MCF 10A (cell line): Measurements from ENCODE around the gene CPVL. TPM values are rescaled to one million over a fixed set of nuclear protein-coding genes. Genes with fewer than 3 reads are reported as not detected.

Experiments used
- BruUV-seq: library from RNA; stranded (reverse); fragments of 400-500 nt; replicated peaks from 2 replicates; lab custom pipeline; 2021; lab: Mats Ljungman, UMichigan
- CTCF ChIA-PET: fragments of 300-600 bp; sonication (Branson Sonifier 250); formaldehyde crosslinking; extraction: SDS; loops from one replicate; lab custom pipeline; 2021; ENCODE audit warnings: antibody characterized with exemption, inconsistent platforms; lab: Yijun Ruan, JAX
- POLR2A ChIA-PET: fragments of 300-600, 350-650 bp; sonication (Branson Sonifier 250); formaldehyde crosslinking; extraction: SDS; loops from one replicate; lab custom pipeline; 2020; ENCODE audit warnings: antibody characterized with exemption, inconsistent platforms; lab: Yijun Ruan, JAX
- DNase-seq: peaks from one replicate; pipeline ENCODE4 v3.0.0-alpha.2; 2018; ENCODE audit not compliant: unreplicated experiment
- H3K27ac Mint-ChIP-seq: one replicate; pipeline ENCODE4 v1.8.0; 2022; ENCODE audit warnings: mild to moderate bottlenecking, low read depth, mixed read lengths; ENCODE audit not compliant: unreplicated experiment
- H3K27me3 Mint-ChIP-seq: one replicate; pipeline ENCODE4 v1.8.0; 2022; ENCODE audit warnings: mixed read lengths; ENCODE audit not compliant: insufficient read depth, unreplicated experiment
- H3K36me3 Mint-ChIP-seq: one replicate; pipeline ENCODE4 v1.8.0; 2022; ENCODE audit warnings: mild to moderate bottlenecking, moderate library complexity, mixed read lengths; ENCODE audit not compliant: insufficient read depth, unreplicated experiment
- H3K4me1 Mint-ChIP-seq: one replicate; pipeline ENCODE4 v1.8.0; 2022; ENCODE audit warnings: mixed read lengths; ENCODE audit not compliant: insufficient read depth, unreplicated experiment
- H3K4me3 Mint-ChIP-seq: one replicate; pipeline ENCODE4 v1.8.0; 2022; ENCODE audit warnings: mild to moderate bottlenecking, moderate library complexity, mixed read lengths; ENCODE audit not compliant: unreplicated experiment
- H3K9me3 Mint-ChIP-seq: one replicate; pipeline ENCODE4 v1.8.0; 2022; ENCODE audit warnings: mixed read lengths; ENCODE audit not compliant: unreplicated experiment
- CTCF ChIP-seq: fragments of 200-600 bp; IDR thresholded peaks from one replicate; pipeline ENCODE4 v1.8.0; 2022; ENCODE audit warnings: antibody characterized with exemption, mild to moderate bottlenecking; ENCODE audit not compliant: unreplicated experiment
- intact Hi-C: fragments of 100-400 bp; cut with micrococcal nuclease; formaldehyde crosslinking; loops from 2 replicates; pipeline ENCODE4 v1.14.1; 2022
- total RNA-seq: library from RNA; stranded (reverse); gene quantifications from 2 replicates; pipeline ENCODE4 v1.2.3, GENCODE V29; 2022

Gene CPVL
- total RNA-seq, 1 experiment from 2014 or later = 49.0 TPM

GRCh38 chr7:28964056-28964455 is 182.3 kb downstream of the CPVL start:
- DNase-seq = no peak
- Mint-ChIP-seq H3K27me3 (no peaks in the 10 kb centered on the region), H3K9me3 (peaks cover 9% of the 10 kb centered on the region), H3K4me1 (peaks cover 11% of the 10 kb centered on the region), H3K4me3 (no peak overlapping the region), H3K27ac (no peak overlapping the region), H3K36me3 (no peaks in the 10 kb centered on the region)
- CTCF ChIA-PET = interaction anchor here (1.2 kb wide), 1 partner anchor 19 kb away, joined by 3 read pairs; no protein-coding TSS in a partner anchor
- POLR2A ChIA-PET = no interaction called here
- TF ChIP-seq CTCF = no peak
- BruUV-seq = no TSS peak
- intact Hi-C loops = no loop called here

DNA sequence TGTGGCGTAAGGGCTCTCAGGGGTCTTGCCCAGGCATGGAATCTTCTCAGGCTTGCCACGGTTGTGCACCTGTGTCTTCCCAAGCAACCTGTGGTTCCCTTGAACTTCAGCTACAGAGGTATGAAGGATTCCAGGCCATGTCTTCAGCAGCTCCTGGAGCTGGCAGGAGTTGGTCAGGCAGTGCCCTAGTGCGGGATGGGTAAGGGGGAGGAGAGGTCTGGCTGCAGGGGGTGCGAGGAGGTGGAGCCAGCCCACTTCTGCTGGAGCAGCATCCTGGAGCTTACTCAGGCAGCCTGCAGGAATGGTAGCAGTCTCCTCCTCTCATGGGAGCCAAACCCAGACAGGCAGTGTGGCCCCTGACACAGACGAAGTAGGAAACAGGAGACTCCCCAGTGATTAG is 184.4 kb downstream of the CPVL start:
- H3K27me3 Mint-ChIP-seq = no peaks in the 10 kb centered on the region
- POLR2A ChIA-PET = interaction anchor here (1.0 kb wide), 1 partner anchor 38 kb away, joined by 3 read pairs; no protein-coding TSS in a partner anchor
- intact Hi-C loops = no loop called here
- peaks cover 5% of the 10 kb centered on the region for H3K9me3 Mint-ChIP-seq
- no TSS peak for BruUV-seq
- no peak overlapping the region for H3K27ac Mint-ChIP-seq
- H3K4me3 Mint-ChIP-seq = no peak overlapping the region
- no peak for DNase-seq
- CTCF ChIA-PET = interaction anchor here (0.6 to 2.5 kb wide), 6 partner anchors 19 to 191 kb away, joined by 3 to 13 read pairs (median 3); no protein-coding TSS in a partner anchor
- H3K4me1 Mint-ChIP-seq = peaks cover 11% of the 10 kb centered on the region
- no peaks in the 10 kb centered on the region for H3K36me3 Mint-ChIP-seq
- TF ChIP-seq CTCF = no peak

DNA sequence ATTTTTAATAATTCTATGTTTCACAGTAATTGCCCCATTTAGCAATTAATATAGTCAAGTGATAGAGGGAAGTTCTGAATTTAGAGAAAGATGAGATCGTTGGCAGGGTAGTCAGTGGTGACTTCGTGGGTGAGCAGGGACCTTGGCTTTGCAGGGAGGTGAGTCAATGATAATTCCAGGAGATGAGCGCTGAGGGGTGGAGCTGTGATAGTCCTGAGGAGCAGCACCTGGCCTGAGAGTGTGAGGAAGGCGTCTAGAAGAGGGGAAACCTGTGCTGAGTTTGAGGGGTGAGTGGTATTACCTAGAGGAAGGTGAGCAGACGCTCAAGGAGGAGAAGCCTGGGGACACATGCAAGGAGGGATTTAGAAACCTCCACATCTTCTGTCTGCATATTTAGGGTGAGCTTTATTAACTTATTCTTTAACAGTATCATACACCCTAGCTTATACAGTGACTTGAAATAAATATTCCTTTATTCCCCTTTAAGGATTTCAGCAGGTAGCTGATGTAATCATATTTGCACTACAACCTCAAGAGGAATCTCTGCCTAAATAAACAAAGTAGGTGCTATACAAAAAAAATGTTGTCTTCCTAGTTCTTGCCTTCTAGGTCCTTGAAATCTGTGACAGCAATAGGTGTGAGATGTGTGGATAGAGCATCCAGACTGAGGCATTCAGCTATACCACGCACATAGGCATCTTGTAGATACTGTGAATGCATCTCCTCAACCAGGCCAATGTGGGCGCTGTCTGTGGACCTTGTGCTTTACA is 186.1 kb downstream of the CPVL start:
- ChIA-PET CTCF (interaction anchor here (0.6 to 2.5 kb wide), 7 partner anchors 11 to 146 kb away, joined by 3 to 13 read pairs (median 3); no protein-coding TSS in a partner anchor), POLR2A (interaction anchor here (1.0 to 1.4 kb wide), 2 partner anchors 45 to 149 kb away, joined by 3 read pairs; no protein-coding TSS in a partner anchor)
- BruUV-seq = no TSS peak
- intact Hi-C loops = no loop called here
- no peak for DNase-seq
- H3K4me1 Mint-ChIP-seq = peaks cover 11% of the 10 kb centered on the region
- no peaks in the 10 kb centered on the region for H3K27me3 Mint-ChIP-seq
- H3K4me3 Mint-ChIP-seq = no peak overlapping the region
- no peaks in the 10 kb centered on the region for H3K36me3 Mint-ChIP-seq
- no peak for TF ChIP-seq CTCF
- H3K27ac Mint-ChIP-seq = no peak overlapping the region
- H3K9me3 Mint-ChIP-seq = no peaks in the 10 kb centered on the region

DNA sequence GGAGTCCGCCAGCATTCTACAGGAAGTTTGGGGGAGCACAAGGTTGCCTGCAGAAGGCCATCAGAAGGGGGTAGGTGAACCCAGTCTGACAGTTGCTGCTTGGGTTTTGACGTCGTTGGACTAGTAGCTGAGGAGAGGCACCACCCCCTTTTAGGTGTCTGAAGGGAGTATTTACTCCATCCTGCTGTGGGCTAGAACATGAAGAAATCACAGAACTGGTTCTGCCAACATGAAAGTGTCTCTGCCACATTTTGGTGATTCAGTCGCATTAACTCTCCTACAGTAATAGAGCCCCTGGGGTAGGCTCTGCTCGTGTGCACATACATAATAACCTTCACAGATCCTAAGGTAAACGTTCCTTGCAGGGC is 187.4 kb downstream of the CPVL start:
- no peaks in the 10 kb centered on the region for H3K27me3 Mint-ChIP-seq
- ChIA-PET POLR2A (no interaction called here), CTCF (no interaction called here)
- no peak for TF ChIP-seq CTCF
- H3K9me3 Mint-ChIP-seq = no peaks in the 10 kb centered on the region
- H3K4me1 Mint-ChIP-seq = peaks cover 11% of the 10 kb centered on the region
- no peak for DNase-seq
- BruUV-seq = no TSS peak
- no peak overlapping the region for H3K27ac Mint-ChIP-seq
- intact Hi-C loops = no loop called here
- H3K36me3 Mint-ChIP-seq = no peaks in the 10 kb centered on the region
- H3K4me3 Mint-ChIP-seq = no peak overlapping the region
